B cell (primary cell): ENCODE measurements around the gene GNGT2.

Experiments used
- CTCF ChIP-seq: fragments of 200-600 bp; IDR thresholded peaks from one replicate; pipeline ENCODE4 v1.8.0; 2022; ENCODE audit warnings: antibody characterized with exemption, mild to moderate bottlenecking
- EZH2 ChIP-seq: IDR thresholded peaks from 2 replicates; pipeline ENCODE4 v1.6.1; 2012; ENCODE audit warnings: borderline replicate concordance, low read depth, mild to moderate bottlenecking, moderate library complexity, low read length; ENCODE audit not compliant: insufficient read depth, poor library complexity, severe bottlenecking

GRCh38 chr17:49252148-49252695 lies 41.8 kb upstream of the GNGT2 start:
- TF ChIP-seq CTCF (no peak), EZH2 (no peak)
